Activated T-helper 9 cell treated with anti-CD3 and anti-CD28 coated beads, Interleukin-2, amount 50 U/mL, for 16 hours (primary cell): ENCODE data around the gene VRTN.
"Not testable (repeated sequence)": the region's sequence is repeated elsewhere in the genome, so short reads cannot be mapped to it uniquely, and the experiment has no call there.

Source experiments
- DNase-seq: peaks from one replicate; pipeline ENCODE4 v3.0.0-alpha.2; 2020; ENCODE audit warnings: low read depth

Gene VRTN, protein sequence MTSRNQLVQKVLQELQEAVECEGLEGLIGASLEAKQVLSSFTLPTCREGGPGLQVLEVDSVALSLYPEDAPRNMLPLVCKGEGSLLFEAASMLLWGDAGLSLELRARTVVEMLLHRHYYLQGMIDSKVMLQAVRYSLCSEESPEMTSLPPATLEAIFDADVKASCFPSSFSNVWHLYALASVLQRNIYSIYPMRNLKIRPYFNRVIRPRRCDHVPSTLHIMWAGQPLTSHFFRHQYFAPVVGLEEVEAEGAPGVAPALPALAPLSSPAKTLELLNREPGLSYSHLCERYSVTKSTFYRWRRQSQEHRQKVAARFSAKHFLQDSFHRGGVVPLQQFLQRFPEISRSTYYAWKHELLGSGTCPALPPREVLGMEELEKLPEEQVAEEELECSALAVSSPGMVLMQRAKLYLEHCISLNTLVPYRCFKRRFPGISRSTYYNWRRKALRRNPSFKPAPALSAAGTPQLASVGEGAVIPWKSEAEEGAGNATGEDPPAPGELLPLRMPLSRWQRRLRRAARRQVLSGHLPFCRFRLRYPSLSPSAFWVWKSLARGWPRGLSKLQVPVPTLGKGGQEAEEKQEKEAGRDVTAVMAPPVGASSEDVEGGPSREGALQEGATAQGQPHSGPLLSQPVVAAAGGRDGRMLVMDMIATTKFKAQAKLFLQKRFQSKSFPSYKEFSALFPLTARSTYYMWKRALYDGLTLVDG

DNA sequence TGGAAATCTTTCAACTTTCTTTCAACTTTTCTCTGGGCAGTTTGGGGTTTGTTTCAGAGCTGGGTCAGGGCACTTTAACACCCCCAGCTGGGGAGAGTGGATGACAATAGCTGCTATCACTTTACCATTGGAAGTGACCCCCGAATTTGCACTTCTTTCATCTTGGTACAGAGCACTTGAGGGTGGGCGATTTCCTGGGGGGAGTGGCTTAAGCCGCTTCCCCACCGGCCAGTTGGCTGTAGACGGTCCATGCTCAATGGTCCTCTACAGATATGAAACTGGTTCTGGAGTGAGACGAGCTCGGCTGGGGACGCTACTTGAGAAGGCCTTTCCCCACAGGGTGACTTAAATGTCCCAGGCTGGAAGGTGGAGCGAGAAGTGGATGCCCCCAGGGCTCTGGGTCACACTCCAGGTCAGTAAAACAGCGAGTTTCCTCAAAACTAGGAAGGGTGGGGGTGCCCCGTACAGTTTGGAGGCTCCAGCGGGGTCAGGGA, at the start of gene VRTN:
TSS of gene VRTN (plus strand) at position 231 of the 494 bp plus-strand sequence. CDS start 8,313 bp downstream, outside the sequence.
- no peak for DNase-seq

DNA sequence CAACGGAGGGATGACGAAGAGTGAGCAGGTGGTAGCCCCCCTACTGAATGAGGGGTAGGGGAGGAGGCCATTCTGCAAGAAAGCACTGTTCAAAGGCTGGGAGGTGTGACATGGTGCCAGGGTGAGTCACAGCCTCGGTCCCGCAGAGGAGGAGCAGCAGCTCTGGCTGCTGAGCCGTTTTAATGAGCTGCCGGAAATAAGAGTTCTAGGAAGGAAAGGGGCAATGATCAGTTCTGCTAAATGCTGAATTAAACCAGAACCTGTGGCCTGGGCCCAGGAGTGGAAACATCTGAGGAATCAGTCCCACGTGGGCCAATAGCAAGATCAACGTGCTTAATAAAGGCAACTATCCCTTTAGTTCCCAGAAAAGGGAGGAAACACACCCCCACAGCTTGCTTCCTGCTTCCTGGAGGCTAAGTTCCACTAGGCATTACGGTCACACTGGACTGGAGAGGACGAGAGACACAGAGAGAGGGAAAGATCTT, 49.2 kb upstream of the VRTN start:
- DNase-seq, result peak; percentile 19

DNA sequence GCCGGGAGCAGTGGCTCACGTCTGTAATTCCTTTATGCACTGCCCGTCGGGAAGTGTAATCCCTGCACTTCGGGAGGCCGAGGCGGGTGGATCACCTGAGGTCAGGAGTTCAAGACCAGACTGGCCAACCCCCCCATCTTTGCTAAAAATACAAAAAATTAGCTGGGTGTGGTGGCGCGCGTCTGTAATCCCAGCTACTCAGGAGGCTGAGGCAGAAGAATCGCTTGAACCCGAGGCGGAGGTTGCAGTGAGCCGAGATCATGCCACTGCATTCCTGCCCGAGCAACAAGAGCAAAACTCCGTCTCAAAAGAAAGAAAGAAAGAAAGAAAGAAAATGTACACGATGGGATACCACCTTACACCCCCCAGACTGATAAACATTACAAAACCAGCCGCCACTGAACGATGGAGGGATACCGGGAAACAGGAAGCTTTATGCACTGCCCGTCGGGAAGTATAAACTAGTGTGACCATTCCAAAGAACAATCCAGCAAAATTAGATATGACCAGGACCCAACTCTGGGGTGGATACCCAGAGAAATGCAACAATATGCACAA, 46.6 kb upstream of the VRTN start:
- DNase-seq, result no peak

DNA sequence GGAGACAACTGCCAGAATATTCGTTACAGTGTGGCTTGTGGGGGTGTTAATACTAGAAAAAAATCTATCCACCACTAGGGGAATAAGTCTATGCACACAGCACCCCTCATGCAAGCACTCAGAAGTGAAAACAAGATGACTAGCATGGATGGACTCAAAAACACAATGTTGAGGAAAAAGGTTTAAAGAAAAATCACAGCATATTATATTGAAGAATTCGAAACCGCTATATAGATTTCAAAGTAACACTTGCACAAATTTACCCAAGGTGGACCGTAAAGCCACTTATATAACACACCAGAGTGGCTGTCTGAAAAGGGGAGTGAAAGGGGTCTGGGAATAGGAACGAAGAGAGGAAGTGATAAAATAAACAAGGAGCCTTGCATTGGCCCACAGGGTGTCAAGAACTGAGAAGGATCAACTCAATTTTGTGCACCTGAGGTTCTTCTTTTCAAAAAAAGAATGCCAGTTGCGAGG, 46.1 kb upstream of the VRTN start:
- DNase-seq, result no peak

DNA sequence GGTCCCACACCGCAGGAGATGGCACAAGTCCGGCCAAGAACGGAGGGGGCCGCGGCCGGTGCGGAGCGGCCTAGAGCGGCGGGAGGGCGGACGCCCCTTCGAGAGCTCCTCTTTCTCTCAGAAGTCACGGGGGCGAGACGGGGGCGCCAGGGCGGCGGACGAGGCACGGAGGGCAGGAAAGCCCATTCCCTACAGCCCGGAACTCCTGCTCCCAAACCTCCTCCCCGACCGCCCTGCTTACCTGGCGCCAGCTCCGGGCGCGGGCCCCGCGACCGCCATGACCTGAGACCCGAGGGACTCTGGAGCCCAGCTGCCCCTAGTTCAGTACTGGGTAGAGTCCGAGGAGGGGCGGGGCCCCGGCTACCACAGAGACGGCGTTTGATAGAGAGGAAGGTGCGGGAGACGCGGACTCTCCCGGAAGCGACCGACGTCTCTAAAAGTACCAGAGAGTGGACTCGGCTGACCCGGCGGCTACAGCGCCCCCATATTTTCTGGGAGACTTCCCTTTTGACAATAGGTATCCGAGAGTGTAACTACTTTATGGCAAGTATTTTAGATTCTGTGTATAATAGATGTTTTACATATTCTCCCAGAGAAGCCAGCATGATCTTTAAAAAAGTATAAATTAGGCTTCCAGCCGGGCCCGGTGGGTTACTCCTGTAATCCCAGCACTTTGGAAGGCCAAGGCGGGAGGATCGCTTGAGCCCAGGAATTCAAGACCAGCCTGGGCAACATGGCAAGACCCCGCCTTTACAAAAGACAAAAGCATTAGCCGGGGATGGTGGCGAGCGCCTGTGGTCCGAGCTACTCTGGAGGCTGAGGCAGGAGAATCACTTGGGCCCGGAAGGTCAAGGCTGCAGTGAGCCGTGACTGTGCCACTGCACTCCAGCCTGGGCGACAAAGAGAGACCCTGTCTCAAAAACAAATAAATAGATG, 45.4 kb upstream of the VRTN start, which contains the start of gene ABCD4:
TSS of gene ABCD4 (minus strand) at position 301 of the 936 bp plus-strand sequence. CDS start at position 279, 22 bp downstream.
- peak; percentile 80 for DNase-seq

DNA sequence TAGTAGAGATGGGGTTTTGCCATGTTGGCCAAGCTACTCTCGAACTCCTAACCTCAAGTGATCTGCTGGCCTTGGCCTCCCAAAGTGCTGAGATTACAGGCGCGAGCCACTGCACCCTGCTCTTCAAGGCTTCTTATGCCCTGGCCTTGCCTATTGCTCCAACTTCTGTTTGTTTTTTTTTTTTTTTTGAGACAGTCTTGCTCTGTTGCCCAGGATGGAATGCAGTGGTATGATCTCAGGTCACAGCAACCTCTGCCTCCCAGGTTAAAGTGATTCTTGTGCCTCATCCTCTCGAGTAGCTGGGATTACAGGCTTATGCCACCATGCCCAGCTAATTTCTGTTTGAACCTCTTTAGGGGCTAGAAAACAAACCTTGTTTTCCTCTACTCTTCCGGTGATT, 39.6 kb upstream of the VRTN start:
- no peak for DNase-seq

DNA sequence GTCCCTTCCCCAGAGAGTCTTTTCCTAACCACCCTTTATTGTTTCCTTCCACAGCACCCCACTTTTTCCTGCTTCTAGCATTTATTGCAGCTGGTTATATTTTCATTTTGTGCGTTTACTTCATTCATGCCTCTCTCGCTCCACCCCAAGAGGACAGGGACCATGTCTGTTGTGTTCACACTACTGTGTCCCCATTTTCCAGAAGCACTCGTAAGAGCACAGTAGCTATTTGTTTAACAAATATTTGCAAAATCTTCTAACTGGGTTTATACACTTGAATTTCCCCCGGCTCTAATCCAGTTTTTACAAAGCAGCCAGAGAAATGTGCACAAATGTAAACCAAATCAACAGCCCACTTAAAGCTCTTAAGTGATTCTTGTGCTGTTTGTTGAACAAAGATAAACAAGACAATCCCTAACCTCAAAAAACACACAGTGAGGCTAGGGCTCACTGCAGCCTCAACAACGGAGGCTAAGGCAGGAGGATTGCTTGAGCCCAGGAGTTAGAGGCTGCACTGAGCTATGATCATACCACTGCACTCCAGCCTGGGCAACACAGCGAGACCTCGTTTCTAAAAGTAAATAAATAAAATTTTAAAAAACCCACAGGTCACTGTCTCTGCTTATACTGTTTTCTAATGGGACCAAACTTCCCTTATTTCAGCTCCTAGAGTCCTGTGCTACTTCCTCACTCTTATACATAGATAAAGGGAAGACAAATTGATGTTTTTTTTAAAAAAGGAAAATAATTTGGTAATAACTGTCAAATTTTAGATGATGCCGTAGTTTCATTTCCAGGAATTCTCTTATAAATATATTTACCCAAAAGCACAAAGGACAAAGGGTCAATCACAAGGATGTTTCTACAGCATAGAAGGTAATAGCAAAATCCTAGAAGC, 38.9 kb upstream of the VRTN start:
- DNase-seq, result no peak

DNA sequence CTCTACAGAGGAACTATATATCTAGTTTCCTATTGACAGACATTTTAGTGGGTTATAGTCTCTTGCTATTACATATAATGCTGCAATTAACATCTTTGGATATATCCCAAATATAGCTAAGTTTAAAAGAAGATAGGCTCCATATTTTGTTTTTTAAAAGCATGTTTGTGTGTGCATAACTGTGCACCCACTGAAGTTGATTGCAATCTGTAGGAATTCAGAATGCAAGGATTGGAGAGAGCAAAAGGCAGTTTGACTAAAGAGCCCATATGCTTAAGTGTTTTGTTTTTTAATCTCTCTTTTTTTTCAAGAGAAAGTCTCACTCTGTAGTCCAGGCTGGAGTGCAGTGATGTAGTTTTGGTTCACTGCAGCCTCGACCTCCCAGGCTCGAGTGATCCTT, 36.1 kb upstream of the VRTN start:
- DNase-seq, result no peak

DNA sequence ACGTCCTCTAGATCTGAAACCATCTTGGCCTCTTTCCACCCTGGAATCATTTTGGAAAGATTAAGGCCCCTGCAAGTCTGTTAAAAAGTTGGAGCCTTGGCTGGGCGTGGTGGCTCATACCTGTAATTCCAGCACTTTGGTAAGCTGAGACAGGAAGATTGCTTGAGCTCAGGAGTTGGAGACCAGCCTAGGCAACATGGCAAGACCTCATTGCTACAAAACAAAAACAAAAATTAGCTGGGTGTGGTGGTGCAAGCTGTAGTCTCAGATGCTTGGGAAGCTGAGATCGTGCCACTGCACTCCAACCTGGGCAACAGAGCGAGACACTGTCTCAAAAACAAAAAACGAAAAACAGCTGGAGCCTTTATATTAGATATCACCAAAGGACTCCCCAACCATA, 34.7 kb upstream of the VRTN start:
- DNase-seq, result no peak

DNA sequence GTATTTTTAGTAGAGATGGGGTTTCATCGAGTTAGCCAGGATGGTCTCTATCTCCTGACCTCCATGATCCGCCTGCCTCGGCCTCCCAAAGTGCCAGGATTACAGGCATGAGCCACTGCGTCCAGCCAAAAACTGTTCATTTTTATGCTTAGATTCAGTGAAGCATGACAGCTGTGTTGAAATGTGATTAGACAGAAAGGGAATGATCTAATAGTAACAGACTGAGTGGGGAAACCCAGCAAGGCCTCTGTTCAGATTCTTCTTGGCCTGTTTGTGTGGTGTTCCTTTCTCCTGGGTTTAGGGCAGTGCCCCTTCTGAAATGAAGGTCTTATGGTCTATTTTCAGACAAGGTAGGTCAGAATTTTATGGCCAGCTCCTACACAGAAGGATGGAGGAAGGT, 33.7 kb upstream of the VRTN start:
- no peak for DNase-seq

DNA sequence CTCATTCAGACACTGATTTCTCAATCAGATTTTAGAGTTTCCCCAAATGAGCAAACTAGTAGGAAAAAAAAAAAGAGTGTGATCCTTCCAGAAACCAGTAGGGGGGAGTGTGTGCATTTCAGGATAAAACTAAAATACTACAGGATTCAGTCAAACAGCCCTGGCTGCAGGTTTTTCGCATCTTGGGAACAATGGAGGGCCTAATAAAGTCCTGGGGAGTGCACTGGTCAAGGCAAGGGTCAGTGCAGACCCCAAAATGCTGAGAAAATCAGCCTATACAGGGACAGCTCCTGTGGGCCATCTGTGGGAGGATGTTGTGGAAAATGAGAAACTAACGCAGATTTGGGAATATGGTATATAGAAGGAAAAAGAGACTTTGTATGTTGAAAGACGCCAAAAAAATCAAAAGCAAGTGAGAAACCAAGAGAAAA, 23.3 kb upstream of the VRTN start:
- no peak for DNase-seq

DNA sequence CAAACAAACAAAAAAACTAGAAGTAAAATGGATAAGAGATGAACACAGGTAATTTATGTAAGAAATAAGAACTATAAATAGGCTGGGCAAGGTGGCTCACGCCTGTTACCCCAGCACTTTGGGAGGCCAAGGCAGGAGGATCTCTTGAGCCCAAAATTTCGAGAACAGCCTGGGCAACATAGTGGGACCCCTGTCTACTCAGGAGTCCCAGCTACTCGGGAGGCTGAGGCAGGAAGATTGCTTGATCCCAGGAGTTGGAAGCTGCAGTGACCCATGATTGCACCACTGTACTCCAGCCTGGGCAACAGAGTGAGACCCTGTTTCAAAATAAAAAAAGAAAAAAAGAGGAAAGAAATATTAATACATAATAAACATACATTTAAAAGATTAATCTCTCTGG, 22.8 kb upstream of the VRTN start:
- DNase-seq, result no peak

DNA sequence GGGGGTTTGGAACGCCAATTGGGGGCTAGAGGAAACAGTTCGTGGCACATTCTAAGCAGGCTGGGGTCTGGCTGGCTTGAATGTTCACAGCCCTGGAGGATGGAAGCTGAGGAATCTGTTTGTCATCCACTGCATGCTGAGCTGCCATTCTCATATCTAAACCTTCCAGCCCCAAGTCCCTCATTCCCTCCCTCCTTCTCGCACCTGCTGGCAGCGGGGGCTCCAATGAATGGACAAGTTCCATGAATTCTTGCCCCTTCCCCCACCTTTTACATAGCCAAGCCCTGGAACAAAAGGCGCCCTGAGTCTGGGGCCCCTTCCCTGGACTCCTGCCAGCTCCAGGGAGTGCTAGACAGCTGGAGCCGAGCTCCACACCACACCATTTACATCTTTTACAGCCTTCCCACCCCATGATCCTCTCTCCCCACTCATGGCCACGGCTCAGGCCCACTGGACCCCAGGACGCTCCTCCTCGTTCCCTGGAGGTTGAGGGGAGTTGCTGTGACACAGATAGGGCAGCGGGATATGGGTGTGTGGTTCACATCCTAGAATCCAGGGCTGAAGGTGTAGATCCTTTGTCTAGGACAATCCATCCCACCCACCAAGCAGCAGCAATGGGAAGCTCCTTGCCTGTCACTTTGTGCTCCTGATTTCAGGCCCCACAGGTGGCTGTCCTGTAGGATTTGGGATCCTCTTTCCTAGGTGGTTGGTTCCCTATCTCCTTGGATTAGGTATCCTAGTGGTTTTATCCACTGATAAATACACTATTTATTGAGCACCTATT, 21.7 kb upstream of the VRTN start:
- DNase-seq, result no peak

DNA sequence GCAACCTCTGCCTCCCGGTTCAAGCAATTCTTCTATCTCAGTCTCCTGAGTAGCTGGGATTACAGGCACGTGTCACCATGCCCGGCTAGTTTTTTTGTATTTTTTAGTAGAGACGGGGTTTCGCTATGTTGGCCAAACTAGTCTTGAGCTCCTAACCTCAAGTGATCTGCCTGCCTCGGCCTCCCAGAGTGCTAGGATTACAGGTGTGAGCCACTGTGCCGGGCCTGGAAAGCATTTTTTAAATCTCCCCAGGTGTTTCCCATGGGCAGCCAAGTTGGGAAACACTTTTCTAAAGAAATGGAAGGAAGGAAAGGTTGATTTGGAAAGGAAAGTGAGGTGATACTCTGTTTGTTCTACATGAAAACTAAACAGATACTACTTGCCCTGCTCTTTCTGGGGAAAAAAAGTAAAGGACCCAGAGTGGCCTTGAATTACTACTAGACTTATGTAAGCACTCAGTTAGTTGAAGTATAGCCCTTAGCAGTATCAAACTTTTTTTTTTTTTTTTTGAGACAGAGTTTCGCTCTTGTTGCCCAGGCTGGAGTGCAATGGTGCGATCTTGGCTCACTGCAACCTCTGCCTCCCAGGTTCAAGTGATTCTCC, 18.2 kb upstream of the VRTN start:
- DNase-seq, result not testable (repeated sequence)

DNA sequence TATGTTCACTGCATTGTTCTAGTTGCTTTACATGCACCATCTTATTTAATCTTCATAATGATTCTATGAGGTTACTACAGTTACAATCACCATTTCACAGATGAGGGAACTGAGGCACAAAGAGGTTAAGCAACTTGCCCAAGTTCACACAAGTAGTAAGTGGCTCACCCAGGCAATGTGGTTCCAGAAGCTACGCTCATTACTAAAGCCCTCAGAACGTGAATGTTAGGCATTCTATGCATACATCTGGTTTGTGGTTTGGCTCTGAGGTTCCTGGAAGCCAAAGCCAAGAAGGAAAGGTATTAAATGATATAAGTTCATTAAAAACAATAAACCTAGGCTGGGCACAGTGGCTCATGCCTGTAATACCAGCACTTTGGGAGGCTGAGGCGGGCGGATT, 14.4 kb upstream of the VRTN start:
- no peak for DNase-seq

DNA sequence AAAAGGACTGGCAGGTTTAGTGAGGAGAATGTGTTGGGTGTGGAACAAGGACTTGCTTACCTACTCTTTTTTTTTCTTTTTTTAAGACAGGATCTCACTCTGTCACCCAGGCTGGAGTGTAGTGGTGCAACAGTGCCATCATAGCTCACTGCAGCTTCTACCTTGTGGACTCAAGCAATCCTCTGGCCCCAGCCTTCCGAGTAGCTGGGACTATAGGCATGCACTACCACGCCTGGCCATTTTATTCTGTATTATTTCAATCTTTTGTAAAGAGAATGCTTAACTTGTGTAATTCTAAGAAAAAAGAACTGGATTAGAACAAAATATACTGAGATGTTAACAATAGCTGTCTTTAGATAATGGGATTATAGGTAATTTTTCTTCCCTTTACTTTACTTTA, 1.9 kb upstream of the VRTN start:
- DNase-seq, result no peak

DNA sequence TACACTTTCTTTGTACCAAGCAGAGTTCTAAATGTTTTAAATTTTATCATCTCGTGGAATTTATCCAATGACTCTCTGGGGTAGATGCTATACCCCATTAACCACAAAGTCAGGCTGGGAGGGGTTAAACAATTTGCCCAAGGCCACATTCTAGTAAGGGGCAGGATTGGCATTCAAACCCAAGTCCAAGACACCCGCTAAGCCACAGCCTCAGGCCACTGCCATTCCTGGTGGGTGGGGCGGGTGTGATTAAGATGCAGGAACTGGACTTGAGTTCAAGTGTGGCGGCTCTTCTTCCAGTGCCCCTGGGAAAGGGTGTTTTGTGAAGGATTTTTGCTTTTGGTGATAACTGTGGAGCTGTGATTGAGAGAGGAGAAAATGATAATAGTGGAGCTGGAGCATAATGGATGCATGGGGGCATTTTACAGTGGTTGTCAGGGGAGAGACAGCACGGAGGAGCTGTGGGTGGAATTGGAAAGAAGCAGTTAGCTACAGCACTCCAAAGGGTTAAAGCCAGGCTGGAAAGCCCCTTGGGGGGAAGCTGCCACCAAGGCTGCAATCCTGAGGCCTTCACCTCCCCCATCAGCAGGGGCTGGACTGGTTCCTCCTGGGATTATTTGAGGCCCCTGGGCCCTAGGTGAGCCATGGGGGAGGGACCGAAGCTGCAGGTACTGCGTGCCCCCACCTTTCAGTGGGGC, 1.0 kb upstream of the VRTN start:
- no peak for DNase-seq

DNA sequence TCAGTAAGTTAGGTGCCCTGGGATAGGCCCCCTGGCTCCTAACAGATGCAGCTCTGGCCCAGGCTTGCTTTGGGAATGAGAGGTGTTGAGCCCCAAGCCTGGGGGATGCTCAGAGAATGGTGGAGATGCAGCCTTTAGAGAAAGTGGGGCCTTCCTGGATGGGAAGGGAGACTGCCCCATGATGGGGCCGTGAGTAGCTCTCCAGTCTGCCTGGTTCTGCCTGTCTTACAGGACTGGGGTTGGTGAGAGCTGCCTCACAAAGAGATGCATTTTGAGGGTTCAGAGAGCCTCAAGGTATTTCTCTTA, 523 bp upstream of the VRTN start:
- DNase-seq, result no peak
